Adrenal gland (tissue), 12 donors: ENCODE data around the gene CAND2. TPM values are rescaled to one million over a fixed set of nuclear protein-coding genes. Genes with fewer than 3 reads are reported as not detected.

Experiments
- DNase-seq, 7 donors: peaks; one replicate each; pipeline ENCODE4 v3.0.0-alpha.2; 2019 to 2020
- H3K27ac ChIP-seq, 5 donors: fragments of 200-600 bp; sonication (generic) in 4 of 5; 1 replicate in 3 of 5; 2 replicates in 2 of 5; pipeline versions ENCODE4 v1.5.1 to v1.8.0; 2016 to 2020; ENCODE audit warnings: mild to moderate bottlenecking in 1 of 5
- H3K27me3 ChIP-seq: fragments of 200-600 bp; 2 replicates; pipeline ENCODE4 v1.8.0; 2021
- H3K36me3 ChIP-seq, 2 donors: fragments of 200-600 bp; replicated peaks in 1 of 2; 1 replicate in 1 of 2; 2 replicates in 1 of 2; pipeline versions ENCODE4 v1.5.1 to v1.8.0; 2018 to 2022
- H3K4me1 ChIP-seq, 2 donors: fragments of 200-600 bp; replicated peaks in 1 of 2; 1 replicate in 1 of 2; 2 replicates in 1 of 2; pipeline versions ENCODE4 v1.5.1 to v1.8.0; 2018 to 2021
- H3K4me3 ChIP-seq, 4 donors: fragments of 200-600 bp; sonication (generic) in 3 of 4; one replicate each; pipeline ENCODE4 v1.5.1; 2016 to 2018
- H3K9me3 ChIP-seq, 3 donors: fragments of 200-600 bp; sonication (generic) in 1 of 3; replicated peaks in 1 of 3; 1 replicate in 2 of 3; 2 replicates in 1 of 3; pipeline versions ENCODE4 v1.5.1 to v1.8.0; 2016 to 2021
- CTCF ChIP-seq, 6 experiments: fragments of 450-650 bp in 4 of 6; fragments of 200-600 bp in 2 of 6; sonication (generic) in 1 of 6; IDR thresholded peaks; 1 replicate in 5 of 6; 2 replicates in 1 of 6; pipeline versions ENCODE4 v1.5.1 to v1.8.0; 2016 to 2021; ENCODE audit warnings: antibody characterized with exemption in 6 of 6, mild to moderate bottlenecking in 2 of 6, moderate library complexity in 1 of 6
- POLR2A ChIP-seq, 2 donors: fragments of 450-650 bp; IDR thresholded peaks; one replicate each; pipeline ENCODE4 v1.6.1; 2017; ENCODE audit warnings: antibody characterized with exemption in 2 of 2, mild to moderate bottlenecking in 2 of 2, moderate library complexity in 1 of 2
- WGBS, 4 donors: extraction: QIAGEN DNeasy Blood & Tissue Kit in 2 of 4; methylation state at CpG; one replicate each; pipeline versions ENCODE4 v1.1.5 to v1.1.7; 2013 to 2017; 5-methylcytosine and 5-hydroxymethylcytosine counted together
- intact Hi-C, 2 donors: fragments of 100-400 bp; cut with DNase I; formaldehyde crosslinking; loops; one replicate each; pipeline versions ENCODE4 v1.14.1 to v1.15.0; 2022 to 2023
- polyA plus RNA-seq, 3 donors: library from polyadenylated mRNA; stranded (reverse); fragments of 200-250 nt in 2 of 3; fragments of 350-450 nt in 1 of 3; fragmentation: Illumina TruSeq in 1 of 3; extraction: RNeasy Lipid Tissue Mini Kit (QIAGEN cat#74804) in 1 of 3; gene quantifications; one replicate each; pipeline ENCODE4 v1.2.3, GENCODE V29; 2013 to 2014
- total RNA-seq, 9 donors: library from RNA; depleted of rRNA in 4 of 9; stranded (reverse); fragments of >200 nt in 4 of 9; fragments of 120-200 nt in 1 of 9; fragmentation: NEBNext Ultra II Directional in 1 of 9; extraction: Animal tissue kit (Norgen Biotek cat#: 25700) in 1 of 9; gene quantifications; one replicate each; pipeline versions ENCODE4 v1.1.0 to v1.2.4, GENCODE V29; 2013 to 2023
- donor health status: healthy with polysubstance abuse.
- donor health status: Bipolar disorder and iron deficiency.
- donor health status: DM: yes; HTN: yes; CAD: no.
- donor health status: DM: no; HTN: no; CAD: no.
- donor health status: DM: no; HTN: no; CAD: no.
- donor health status: DM: yes; HTN: yes; CAD: no.

Gene CAND2
- total and polyA plus RNA-seq, 12 donors, result 1.1 to 17.9 (median 7.6) TPM

- DNase-seq, result peak; percentile 94 to 98 (median 97)
- TF ChIP-seq POLR2A (IDR thresholded peaks at IDR 0.05) (peak in 1 of 2 donors; percentile 60), CTCF (IDR thresholded peaks at IDR 0.05) (peak; percentile 53 to 97 (median 86))
- peak overlapping the region in 3 of 4 donors; percentile 13 to 64 (median 47) for H3K4me3 ChIP-seq
- intact Hi-C loops, result no loop called here
- no peaks in the 10 kb centered on the region for H3K27me3 ChIP-seq
- no peaks in the 10 kb centered on the region for H3K9me3 ChIP-seq
- no peaks in the 10 kb centered on the region for H3K36me3 ChIP-seq
- H3K27ac ChIP-seq, result peak overlapping the region in 4 of 5 donors; percentile 4 to 84 (median 73)
- 0 to 1% (median 1%) methylated on average over 11 to 50 of the region's 50 CpGs for WGBS, 4 donors
- H3K4me1 ChIP-seq, result peaks cover 3 to 10% of the 10 kb centered on the region in 2 donors
Observed at GRCh38 chr3:12810013-12810780, 13.7 kb downstream of the CAND2 start.

GRCh38 chr3:12810961-12811360 lies 14.5 kb downstream of the CAND2 start:
- Histone ChIP-seq H3K9me3 (no peaks in the 10 kb centered on the region), H3K4me1 (peaks cover 3 to 10% of the 10 kb centered on the region in 2 donors), H3K36me3 (peaks cover 0 to 3% of the 10 kb centered on the region in 2 donors), H3K27ac (no peak overlapping the region), H3K27me3 (no peaks in the 10 kb centered on the region), H3K4me3 (no peak overlapping the region)
- no peak for TF ChIP-seq CTCF (IDR thresholded peaks at IDR 0.05)
- no peak for TF ChIP-seq POLR2A (IDR thresholded peaks at IDR 0.05)
- no peak for DNase-seq
- intact Hi-C loops, result no loop called here
- WGBS, 4 donors, result 71 to 78% (median 77%) methylated on average over 5 of the region's 5 CpGs

- Histone ChIP-seq H3K27me3 (no peaks in the 10 kb centered on the region), H3K4me3 (no peak overlapping the region), H3K4me1 (peaks cover 3 to 10% of the 10 kb centered on the region in 2 donors), H3K9me3 (no peaks in the 10 kb centered on the region), H3K36me3 (peaks cover 0 to 21% of the 10 kb centered on the region in 2 donors), H3K27ac (no peak overlapping the region)
- intact Hi-C loops, result no loop called here
- no peak for DNase-seq
- TF ChIP-seq CTCF (IDR thresholded peaks at IDR 0.05) (no peak), POLR2A (IDR thresholded peaks at IDR 0.05) (no peak)
- WGBS, 4 donors, result 93 to 100% (median 98%) methylated on average over 1 to 3 of the region's 3 CpGs
Observed at GRCh38 chr3:12812812-12813211, 16.3 kb downstream of the CAND2 start.

- TF ChIP-seq POLR2A (IDR thresholded peaks at IDR 0.05), result no peak
- no peak for TF ChIP-seq CTCF (IDR thresholded peaks at IDR 0.05)
- no peaks in the 10 kb centered on the region for H3K27me3 ChIP-seq
- intact Hi-C loops, result no loop called here
- peaks cover 3 to 10% of the 10 kb centered on the region in 2 donors for H3K4me1 ChIP-seq
- no peak overlapping the region for H3K4me3 ChIP-seq
- 91 to 96% (median 91%) methylated on average over 2 to 6 of the region's 6 CpGs for WGBS, 4 donors
- DNase-seq, result no peak
- H3K9me3 ChIP-seq, result no peaks in the 10 kb centered on the region
- H3K27ac ChIP-seq, result no peak overlapping the region
- H3K36me3 ChIP-seq, result peaks cover 0 to 22% of the 10 kb centered on the region in 2 donors
Observed at GRCh38 chr3:12813967-12814366, 17.5 kb downstream of the CAND2 start.
